GM23248 (cell line): ENCODE results near the gene CCDC144A. TPM values are rescaled to one million over a fixed set of nuclear protein-coding genes. Genes with fewer than 3 reads are reported as not detected.
"Not testable (repeated sequence)": the region's sequence is repeated elsewhere in the genome, so short reads cannot be mapped to it uniquely, and the experiment has no call there.

ENCODE experiments used
- DNase-seq: peaks from one replicate; pipeline ENCODE4 v3.0.0-alpha.2; 2015
- H2AFZ ChIP-seq: fragments of 200-600 bp; sonication (generic); 2 replicates; pipeline ENCODE4 v1.6.1; 2016; ENCODE audit warnings: antibody characterized with exemption
- H3F3A ChIP-seq: fragments of 200-600 bp; sonication (generic); 2 replicates; pipeline ENCODE4 v1.6.1; 2016; ENCODE audit warnings: mild to moderate bottlenecking, antibody characterized with exemption, mixed run types; ENCODE audit not compliant: insufficient read depth
- H3K27ac ChIP-seq: fragments of 200-600 bp; sonication (generic); 2 replicates; pipeline ENCODE4 v1.5.1; 2016; ENCODE audit warnings: mild to moderate bottlenecking
- H3K27me3 ChIP-seq: fragments of 200-600 bp; sonication (generic); replicated peaks from 2 replicates; pipeline ENCODE4 v1.6.1; 2016; ENCODE audit warnings: mild to moderate bottlenecking; ENCODE audit not compliant: insufficient read depth
- H3K36me3 ChIP-seq: fragments of 200-600 bp; sonication (generic); 2 replicates; pipeline ENCODE4 v1.6.1; 2016; ENCODE audit warnings: low read depth, mild to moderate bottlenecking
- H3K4me1 ChIP-seq: fragments of 200-600 bp; sonication (generic); 2 replicates; pipeline ENCODE4 v1.6.1; 2016; ENCODE audit warnings: mild to moderate bottlenecking; ENCODE audit not compliant: insufficient read depth
- H3K4me2 ChIP-seq: fragments of 200-600 bp; sonication (generic); one replicate; pipeline ENCODE4 v1.6.1; 2016; ENCODE audit warnings: mild to moderate bottlenecking; ENCODE audit not compliant: unreplicated experiment
- H3K4me3 ChIP-seq: fragments of 200-600 bp; sonication (generic); 2 replicates; pipeline ENCODE4 v1.5.1; 2016; ENCODE audit warnings: mild to moderate bottlenecking
- H3K79me2 ChIP-seq: fragments of 200-600 bp; sonication (generic); 2 replicates; pipeline ENCODE4 v1.6.1; 2016; ENCODE audit warnings: mild to moderate bottlenecking; ENCODE audit not compliant: insufficient read depth
- H3K9ac ChIP-seq: fragments of 200-600 bp; sonication (generic); 2 replicates; pipeline ENCODE4 v1.6.1; 2016; ENCODE audit warnings: mild to moderate bottlenecking
- H3K9me2 ChIP-seq: fragments of 200-600 bp; sonication (generic); 2 replicates; pipeline ENCODE4 v1.6.1; 2016; ENCODE audit warnings: mixed run types, mild to moderate bottlenecking, moderate library complexity; ENCODE audit not compliant: insufficient read depth
- H3K9me3 ChIP-seq: fragments of 200-600 bp; sonication (generic); one replicate; pipeline ENCODE4 v1.6.1; 2017; ENCODE audit warnings: low read depth
- H4K20me1 ChIP-seq: fragments of 200-600 bp; sonication (generic); 2 replicates; pipeline ENCODE4 v1.6.0; 2016; ENCODE audit not compliant: insufficient read depth
- EZH2 ChIP-seq: fragments of 200-600 bp; sonication (generic); IDR thresholded peaks from 2 replicates; pipeline ENCODE4 v1.6.1; 2018; ENCODE audit warnings: antibody characterized with exemption, mild to moderate bottlenecking; ENCODE audit not compliant: insufficient read depth, poor library complexity, severe bottlenecking
- EZH2phosphoT487 ChIP-seq: fragments of 200-600 bp; sonication (generic); IDR thresholded peaks from 2 replicates; pipeline ENCODE4 v1.6.1; 2018; ENCODE audit warnings: antibody characterized with exemption, moderate library complexity, mild to moderate bottlenecking, low read depth; ENCODE audit not compliant: insufficient read depth
- WGBS, 2 experiments: methylation state at CpG; one replicate each; pipeline ENCODE4 v1.1.6; 2015 to 2017; ENCODE audit warnings: low lambda C conversion rate in 2 of 2, low coverage in 1 of 2; ENCODE audit errors: missing lambda C conversion rate in 2 of 2; 5-methylcytosine and 5-hydroxymethylcytosine counted together
- in situ Hi-C: fragments of 300-500 bp; cut with MboI; formaldehyde crosslinking; loops from 2 replicates; pipeline ENCODE4 v1.15.0; 2020
- polyA plus RNA-seq: library from polyadenylated mRNA; unstranded; fragments of >200 nt; fragmentation: Nextera tagmentation; extraction: Ambion mirVana; gene quantifications from 2 replicates; pipeline ENCODE4 v1.2.1, GENCODE V29; 2016
- total RNA-seq: library from RNA; depleted of rRNA; stranded (reverse); fragments of >200 nt; shearing (Covaris generic); gene quantifications from 2 replicates; pipeline ENCODE4 v1.2.3, GENCODE V29; 2014

CCDC144A gene
- total and polyA plus RNA-seq, 2 experiments from 2014 or later: 0.03 to 3.5 TPM

- DNase-seq: no peak
- peak overlapping the region; percentile 91 for H3K4me3 ChIP-seq
- in situ Hi-C loops: no loop called here
- peak overlapping the region; percentile 99 for H2AFZ ChIP-seq
- H3K79me2 ChIP-seq: peaks cover 13% of the 10 kb centered on the region
- H3K27me3 ChIP-seq: peaks cover 5% of the 10 kb centered on the region; the same call in 1 of the 2 replicates
- H3K9me3 ChIP-seq: no peaks in the 10 kb centered on the region
- H4K20me1 ChIP-seq: no peaks in the 10 kb centered on the region
- TF ChIP-seq EZH2 (no peak), EZH2phosphoT487 (no peak)
- H3K9me2 ChIP-seq: no peaks in the 10 kb centered on the region; the same call in 1 of the 2 replicates
- peak overlapping the region; percentile 90 for H3K9ac ChIP-seq
- H3K27ac ChIP-seq: peak overlapping the region; percentile 65
- peaks cover 7% of the 10 kb centered on the region; the same call in 1 of the 2 replicates for H3K4me1 ChIP-seq
- H3K4me2 ChIP-seq: peak overlapping the region; percentile 79
- H3K36me3 ChIP-seq: no peaks in the 10 kb centered on the region
- 0 out of 2 replicates have a peak, but pooled peaks cover 3% of the 10 kb centered on the region for H3F3A ChIP-seq
- 4% methylated on average over 8 of the region's 8 CpGs for WGBS, 2 experiments
These were observed 37.1 kb upstream of the CCDC144A start for GRCh38 chr17:16652847-16653366.

GRCh38 chr17:16653367-16654041 lies 36.5 kb upstream of the CCDC144A start, which contains the start of gene ZNF624:
Gene ZNF624, minus strand, starts transcription at chr17:16653850.
- Histone ChIP-seq H3K79me2 (peaks cover 13% of the 10 kb centered on the region), H3K27me3 (peaks cover 5% of the 10 kb centered on the region; the same call in 1 of the 2 replicates), H3K4me2 (peak within 1 kb of the TSS; percentile 79), H2AFZ (peak within 1 kb of the TSS; percentile 99), H3K4me1 (peaks cover 7% of the 10 kb centered on the region; the same call in 1 of the 2 replicates), H3K9ac (peak within 1 kb of the TSS; percentile 90), H3K9me2 (no peaks in the 10 kb centered on the region; the same call in 1 of the 2 replicates), H4K20me1 (no peaks in the 10 kb centered on the region), H3F3A (0 out of 2 replicates have a peak, but pooled peaks cover 3% of the 10 kb centered on the region), H3K27ac (peak within 1 kb of the TSS; percentile 65), H3K9me3 (no peaks in the 10 kb centered on the region), H3K4me3 (peak within 1 kb of the TSS; percentile 91), H3K36me3 (no peaks in the 10 kb centered on the region)
- in situ Hi-C loops: no loop called here
- 1% methylated on average over 46 to 55 of the region's 55 CpGs for WGBS, 2 experiments
- DNase-seq: peak; percentile 95
- TF ChIP-seq EZH2 (no peak), EZH2phosphoT487 (no peak)

- in situ Hi-C loops: no loop called here
- no peak for DNase-seq
These were observed 28.8 kb upstream of the CCDC144A start for GRCh38 chr17:16661217-16661616.

GRCh38 chr17:16662936-16663335 lies 27.1 kb upstream of the CCDC144A start:
- 52 to 63% methylated on average over 1 of the region's 1 CpG for WGBS, 2 experiments
- Histone ChIP-seq H3K27me3 (peaks cover 26% of the 10 kb centered on the region), H4K20me1 (no peaks in the 10 kb centered on the region), H3K4me1 (no peaks in the 10 kb centered on the region), H3K36me3 (no peaks in the 10 kb centered on the region), H3K4me3 (no peak overlapping the region), H3K9ac (no peak overlapping the region), H3K27ac (no peak overlapping the region), H3K4me2 (no peak overlapping the region), H2AFZ (no peak overlapping the region), H3K79me2 (no peaks in the 10 kb centered on the region), H3K9me2 (no peaks in the 10 kb centered on the region), H3F3A (no peaks in the 10 kb centered on the region), H3K9me3 (no peaks in the 10 kb centered on the region)
- DNase-seq: peak; percentile 47
- in situ Hi-C loops: no loop called here
- TF ChIP-seq EZH2phosphoT487 (no peak), EZH2 (no peak)

More at GRCh38 chr17:16661217-16661616, 28.8 kb upstream of the CCDC144A start:
- Histone ChIP-seq H2AFZ (no peak overlapping the region), H3K9me2 (no peaks in the 10 kb centered on the region), H3K4me3 (no peak overlapping the region), H3K9ac (no peak overlapping the region), H3F3A (no peaks in the 10 kb centered on the region), H3K4me2 (no peak overlapping the region), H3K79me2 (no peaks in the 10 kb centered on the region), H3K9me3 (no peaks in the 10 kb centered on the region), H3K4me1 (no peaks in the 10 kb centered on the region), H3K36me3 (no peaks in the 10 kb centered on the region), H3K27ac (no peak overlapping the region), H3K27me3 (peaks cover 24% of the 10 kb centered on the region), H4K20me1 (no peaks in the 10 kb centered on the region)
- TF ChIP-seq EZH2: no peak
- no peak for TF ChIP-seq EZH2phosphoT487

GRCh38 chr17:16666553-16666906 lies 23.5 kb upstream of the CCDC144A start:
- not testable (repeated sequence) for H2AFZ ChIP-seq, H3K36me3 ChIP-seq
- 69 to 75% methylated on average over 23 to 24 of the region's 24 CpGs for WGBS, 2 experiments

GRCh38 chr17:16666907-16667636 lies 23.0 kb upstream of the CCDC144A start:
- H3K9me2 ChIP-seq, H3F3A ChIP-seq, H3K9ac ChIP-seq, H3K27ac ChIP-seq, in situ Hi-C loops, H4K20me1 ChIP-seq, H3K79me2 ChIP-seq, H3K9me3 ChIP-seq, H3K36me3 ChIP-seq, H3K4me1 ChIP-seq: not testable (repeated sequence)
- WGBS, 2 experiments: 3 to 5% methylated on average over 35 to 42 of the region's 61 CpGs
- Histone ChIP-seq H3K27me3 (peaks cover 17% of the 10 kb centered on the region), H3K4me3 (peak overlapping the region; percentile 60), H3K4me2 (peak overlapping the region; percentile 35), H2AFZ (peak overlapping the region; percentile 38; the same call in 1 of the 2 replicates)
- DNase-seq: peak; percentile 28

More at GRCh38 chr17:16666553-16666906, 23.5 kb upstream of the CCDC144A start:
- H4K20me1 ChIP-seq, H3K9ac ChIP-seq, H3K79me2 ChIP-seq, H3K4me1 ChIP-seq, H3K9me3 ChIP-seq, DNase-seq, H3K27ac ChIP-seq, H3F3A ChIP-seq, H3K9me2 ChIP-seq, in situ Hi-C loops: not testable (repeated sequence)
- peak overlapping the region; percentile 35 for H3K4me2 ChIP-seq
- peak overlapping the region; percentile 60 for H3K4me3 ChIP-seq
- peaks cover 17% of the 10 kb centered on the region for H3K27me3 ChIP-seq
